T-cell (primary cell): ENCODE measurements around the gene FAM174B. TPM values are rescaled to one million over a fixed set of nuclear protein-coding genes. Genes with fewer than 3 reads are reported as not detected.

Experiments used
- ATAC-seq, 4 experiments: fragments of 200-7000 bp in 3 of 4; fragments of 150-1000 bp in 1 of 4; cut with Tn5 transposase; replicated peaks in 1 of 4; 1 replicate in 3 of 4; 2 replicates in 1 of 4; pipeline ENCODE4 v1.10.0; 2021; ENCODE audit warnings: moderate library complexity in 3 of 4, mild to moderate bottlenecking in 2 of 4, moderate number of reproducible peaks in 1 of 4
- CTCF ChIA-PET, 2 donors: fragments of 300-600 bp; sonication (Branson Sonifier 250); formaldehyde crosslinking; loops; one replicate each; lab custom pipeline; 2022; ENCODE audit warnings: antibody characterized with exemption in 2 of 2; lab: Charles Lee
- POLR2A ChIA-PET, 2 donors: fragments of 300-600 bp; sonication (Branson Sonifier 250); formaldehyde crosslinking; loops; one replicate each; lab custom pipeline; 2022; ENCODE audit warnings: antibody characterized with exemption in 2 of 2; lab: Charles Lee
- DNase-seq, 35 experiments: peaks; one replicate each; pipeline versions ENCODE4 v3.0.0 to v3.0.0-alpha.2; 2013 to 2023
- H3K27ac ChIP-seq: one replicate; pipeline ENCODE4 v1.5.1; 2013; ENCODE audit warnings: low read length
- H3K27me3 ChIP-seq, 2 experiments: replicated peaks in 1 of 2; 1 replicate in 1 of 2; 2 replicates in 1 of 2; pipeline versions ENCODE4 v1.6.1 to v1.7.0; 2013; ENCODE audit warnings: low read length in 1 of 2, mixed read lengths in 1 of 2; ENCODE audit not compliant: control insufficient read depth in 2 of 2, insufficient read depth in 2 of 2; ENCODE audit errors: extremely low read depth in 1 of 2
- H3K36me3 ChIP-seq, 2 donors: 1 replicate in 1 of 2; 2 replicates in 1 of 2; pipeline versions ENCODE4 v1.6.1 to v1.7.0; 2013; ENCODE audit warnings: low read length in 1 of 2; ENCODE audit not compliant: control insufficient read depth in 2 of 2, insufficient read depth in 1 of 2; ENCODE audit errors: extremely low read depth in 1 of 2
- H3K4me1 ChIP-seq, 2 experiments: 1 replicate in 1 of 2; 2 replicates in 1 of 2; pipeline versions ENCODE4 v1.6.1 to v1.7.0; 2013; ENCODE audit warnings: low read length in 2 of 2, mixed read lengths in 1 of 2; ENCODE audit not compliant: insufficient read depth in 2 of 2, control insufficient read depth in 1 of 2; ENCODE audit errors: extremely low read depth in 1 of 2
- H3K4me3 ChIP-seq, 2 donors: 1 replicate in 1 of 2; 2 replicates in 1 of 2; pipeline versions ENCODE4 v1.5.1 to v1.7.0; 2013; ENCODE audit warnings: mild to moderate bottlenecking in 2 of 2, low read length in 1 of 2, moderate library complexity in 1 of 2; ENCODE audit not compliant: control insufficient read depth in 1 of 2; ENCODE audit errors: extremely low read depth in 1 of 2
- H3K9me3 ChIP-seq: 2 replicates; pipeline ENCODE4 v1.7.0; 2013
- H3K27ac Mint-ChIP-seq, 2 donors: one replicate each; pipeline ENCODE4 v1.8.0; 2020 to 2021; ENCODE audit warnings: mild to moderate bottlenecking in 2 of 2, mixed read lengths in 2 of 2
- H3K27me3 Mint-ChIP-seq, 2 donors: one replicate each; pipeline ENCODE4 v1.8.0; 2021 to 2022; ENCODE audit warnings: mixed read lengths in 2 of 2
- H3K36me3 Mint-ChIP-seq: one replicate; pipeline ENCODE4 v1.8.0; 2021; ENCODE audit warnings: mixed read lengths
- H3K4me1 Mint-ChIP-seq, 3 donors: one replicate each; pipeline ENCODE4 v1.8.0; 2020 to 2022; ENCODE audit warnings: mixed read lengths in 3 of 3, mild to moderate bottlenecking in 1 of 3
- H3K4me3 Mint-ChIP-seq, 3 donors: one replicate each; pipeline ENCODE4 v1.8.0; 2020 to 2022; ENCODE audit warnings: mild to moderate bottlenecking in 3 of 3, mixed read lengths in 3 of 3, moderate library complexity in 3 of 3
- H3K9me3 Mint-ChIP-seq, 3 donors: one replicate each; pipeline ENCODE4 v1.8.0; 2020 to 2022; ENCODE audit warnings: mixed read lengths in 3 of 3
- WGBS: methylation state at CpG from one replicate; pipeline ENCODE4 v1.1.5; 2013; ENCODE audit warnings: missing lambda C conversion rate; ENCODE audit not compliant: insufficient coverage; 5-methylcytosine and 5-hydroxymethylcytosine counted together
- total RNA-seq, 35 experiments: library from RNA in 6 of 35; stranded (reverse) in 6 of 35; fragments of 120-200 nt in 1 of 35; gene quantifications; one replicate each; pipeline versions ENCODE4 v1.2.1 to v1.2.4 and lab custom pipeline; 2013 to 2026

FAM174B gene
- total RNA-seq, 5 donors from 2014 or later (not counting 1 experiment from before 2014, with no cell fraction given) = 3.6 to 12.3 (median 4.2) TPM

- ChIA-PET POLR2A (no interaction called here), CTCF (no interaction called here)
- H3K36me3 Mint-ChIP-seq = no peaks in the 10 kb centered on the region
- H3K27me3 Mint-ChIP-seq = no peaks in the 10 kb centered on the region
- H3K4me1 ChIP-seq = no peaks in the 10 kb centered on the region
- no peaks in the 10 kb centered on the region for H3K4me1 Mint-ChIP-seq
- no peak for DNase-seq
- H3K9me3 Mint-ChIP-seq = no peaks in the 10 kb centered on the region
- no peak overlapping the region for H3K4me3 Mint-ChIP-seq
- 30% methylated on average over 3 of the region's 4 CpGs for WGBS
- H3K27ac ChIP-seq = no peak overlapping the region
- H3K9me3 ChIP-seq = no peaks in the 10 kb centered on the region
- ATAC-seq = no peak
- H3K4me3 ChIP-seq = no peak overlapping the region
- H3K27ac Mint-ChIP-seq = no peak overlapping the region
- H3K27me3 ChIP-seq = peaks cover 0 to 16% of the 10 kb centered on the region in 2 experiments
- no peaks in the 10 kb centered on the region for H3K36me3 ChIP-seq
These were observed 41.3 kb downstream of the FAM174B start for GRCh38 chr15:92614301-92614700.

GRCh38 chr15:92613841-92614240 lies 41.7 kb downstream of the FAM174B start:
- 86% methylated on average over 7 of the region's 7 CpGs for WGBS
- DNase-seq (no peak), ATAC-seq (no peak)
- CTCF ChIA-PET = no interaction called here
- H3K4me3 Mint-ChIP-seq = no peak overlapping the region
- no peaks in the 10 kb centered on the region for H3K9me3 Mint-ChIP-seq
- Histone ChIP-seq H3K4me3 (no peak overlapping the region), H3K4me1 (no peaks in the 10 kb centered on the region), H3K36me3 (no peaks in the 10 kb centered on the region), H3K9me3 (no peaks in the 10 kb centered on the region), H3K27me3 (peaks cover 0 to 17% of the 10 kb centered on the region in 2 experiments), H3K27ac (no peak overlapping the region)
- H3K4me1 Mint-ChIP-seq = no peaks in the 10 kb centered on the region
- no peaks in the 10 kb centered on the region for H3K36me3 Mint-ChIP-seq
- POLR2A ChIA-PET = no interaction called here
- no peaks in the 10 kb centered on the region for H3K27me3 Mint-ChIP-seq
- H3K27ac Mint-ChIP-seq = no peak overlapping the region

DNA sequence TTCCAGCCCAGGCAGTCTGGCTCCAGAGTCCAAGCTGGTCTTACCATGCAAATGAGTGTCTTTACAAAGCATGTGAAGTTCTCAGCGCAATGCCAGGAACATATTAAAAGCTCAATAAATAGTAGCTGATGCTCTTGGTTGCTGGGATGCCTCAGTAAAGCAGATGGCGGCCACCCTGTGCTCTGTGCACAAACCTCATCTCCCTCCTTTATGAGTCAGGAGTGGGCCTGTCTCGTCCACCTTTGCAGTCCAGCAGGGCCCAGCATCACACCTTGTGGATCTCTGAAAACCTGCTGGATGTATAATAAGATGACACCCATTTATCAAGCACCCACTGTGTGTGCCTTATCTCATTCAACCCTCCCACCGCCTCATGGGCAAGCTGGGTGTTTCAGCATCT lies 42.7 kb downstream of the FAM174B start:
- H3K4me3 Mint-ChIP-seq = no peak overlapping the region
- Histone ChIP-seq H3K27ac (no peak overlapping the region), H3K27me3 (peaks cover 0 to 17% of the 10 kb centered on the region in 2 experiments), H3K4me3 (no peak overlapping the region), H3K9me3 (no peaks in the 10 kb centered on the region), H3K4me1 (no peaks in the 10 kb centered on the region), H3K36me3 (no peaks in the 10 kb centered on the region)
- H3K9me3 Mint-ChIP-seq = no peaks in the 10 kb centered on the region
- DNase-seq (no peak), ATAC-seq (no peak)
- H3K27me3 Mint-ChIP-seq = peaks cover 0 to 6% of the 10 kb centered on the region in 2 donors
- ChIA-PET CTCF (no interaction called here), POLR2A (no interaction called here)
- H3K4me1 Mint-ChIP-seq = no peaks in the 10 kb centered on the region
- no peak overlapping the region for H3K27ac Mint-ChIP-seq
- H3K36me3 Mint-ChIP-seq = no peaks in the 10 kb centered on the region
- 82% methylated on average over 3 of the region's 4 CpGs for WGBS

- Histone ChIP-seq H3K27me3 (peaks cover 0 to 17% of the 10 kb centered on the region in 2 experiments), H3K4me1 (no peaks in the 10 kb centered on the region), H3K27ac (no peak overlapping the region), H3K36me3 (no peaks in the 10 kb centered on the region), H3K9me3 (no peaks in the 10 kb centered on the region), H3K4me3 (no peak overlapping the region)
- 40% methylated on average over 1 of the region's 7 CpGs for WGBS
- Mint-ChIP-seq H3K27me3 (peaks cover 0 to 10% of the 10 kb centered on the region in 2 donors), H3K9me3 (no peaks in the 10 kb centered on the region), H3K4me3 (no peak overlapping the region), H3K27ac (no peak overlapping the region), H3K4me1 (no peaks in the 10 kb centered on the region), H3K36me3 (no peaks in the 10 kb centered on the region)
- no peak for DNase-seq
- POLR2A ChIA-PET = no interaction called here
- ATAC-seq = no peak
- CTCF ChIA-PET = no interaction called here
These were observed 43.4 kb downstream of the FAM174B start for GRCh38 chr15:92611995-92612745.

GRCh38 chr15:92611150-92611549 lies 44.4 kb downstream of the FAM174B start:
- H3K27me3 ChIP-seq = peaks cover 0 to 20% of the 10 kb centered on the region in 2 experiments
- no peak for DNase-seq
- peaks cover 0 to 14% of the 10 kb centered on the region in 2 donors for H3K27me3 Mint-ChIP-seq
- ATAC-seq = no peak
- H3K4me3 Mint-ChIP-seq = no peak overlapping the region
- no peak overlapping the region for H3K27ac ChIP-seq
- H3K4me1 ChIP-seq = no peaks in the 10 kb centered on the region
- ChIA-PET CTCF (no interaction called here), POLR2A (no interaction called here)
- H3K36me3 Mint-ChIP-seq = no peaks in the 10 kb centered on the region
- no peaks in the 10 kb centered on the region for H3K4me1 Mint-ChIP-seq
- no peak overlapping the region for H3K4me3 ChIP-seq
- H3K36me3 ChIP-seq = no peaks in the 10 kb centered on the region
- no peaks in the 10 kb centered on the region for H3K9me3 Mint-ChIP-seq
- H3K27ac Mint-ChIP-seq = no peak overlapping the region
- H3K9me3 ChIP-seq = no peaks in the 10 kb centered on the region

DNA sequence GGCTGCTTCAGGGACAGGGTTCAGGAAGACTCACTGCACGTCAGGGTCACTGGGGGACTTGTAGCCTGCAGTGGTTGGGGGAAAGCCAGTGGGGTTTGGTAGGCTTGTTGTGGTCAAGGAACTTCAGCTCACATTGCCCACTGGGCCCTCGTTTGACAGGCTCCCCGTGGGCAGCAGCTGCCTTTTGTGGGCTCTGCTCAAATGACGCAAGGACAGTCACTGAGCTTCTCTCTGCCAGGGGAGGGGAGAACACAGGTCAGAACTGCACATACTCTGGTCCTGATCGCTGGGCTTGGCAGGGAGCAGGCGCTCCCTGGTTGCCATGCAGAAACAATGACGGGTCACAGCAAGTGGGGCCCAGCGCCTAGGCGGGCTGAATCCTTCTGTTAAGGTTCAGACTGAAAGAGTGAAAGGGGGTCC lies 45.5 kb downstream of the FAM174B start:
- Mint-ChIP-seq H3K36me3 (no peaks in the 10 kb centered on the region), H3K27me3 (peaks cover 4 to 17% of the 10 kb centered on the region in 2 donors), H3K27ac (no peak overlapping the region), H3K4me1 (no peaks in the 10 kb centered on the region), H3K4me3 (no peak overlapping the region), H3K9me3 (no peaks in the 10 kb centered on the region)
- ChIA-PET POLR2A (no interaction called here), CTCF (no interaction called here)
- ATAC-seq (no peak), DNase-seq (no peak)
- peaks cover 0 to 23% of the 10 kb centered on the region in 2 experiments for H3K27me3 ChIP-seq
- 75% methylated on average over 9 of the region's 9 CpGs for WGBS
- no peaks in the 10 kb centered on the region for H3K9me3 ChIP-seq
- no peaks in the 10 kb centered on the region for H3K4me1 ChIP-seq
- H3K36me3 ChIP-seq = no peaks in the 10 kb centered on the region
- H3K4me3 ChIP-seq = no peak overlapping the region
- no peak overlapping the region for H3K27ac ChIP-seq
